ENCODE measurements around the gene MRC2.
"Not testable (repeated sequence)": the region's sequence is repeated elsewhere in the genome, so short reads cannot be mapped to it uniquely, and the experiment has no call there.

The MRC2 gene

GRCh38 chr17:62605588-62605987, 21.9 kb upstream of the MRC2 start (continued):
- no peak for TF ChIP-seq CREB5 (CRISPR knock-in tag; IDR thresholded peaks at IDR 0.05; ENCODE audit: low read depth)
- no peak for TF ChIP-seq TCF4 (CRISPR knock-in tag; IDR thresholded peaks at IDR 0.05; ENCODE audit: borderline replicate concordance)
- no peak for TF ChIP-seq ZC3H10 (CRISPR knock-in tag; IDR thresholded peaks at IDR 0.05)
- TF ChIP-seq ZFP3 (CRISPR knock-in tag; IDR thresholded peaks at IDR 0.05) = no peak
- TF ChIP-seq POU6F1 (CRISPR knock-in tag; IDR thresholded peaks at IDR 0.05; ENCODE audit: borderline replicate concordance, low read depth) = no peak

- no peak for ATAC-seq
- TF ChIP-seq CREB5 (CRISPR knock-in tag; IDR thresholded peaks at IDR 0.05; ENCODE audit: low read depth) = no peak
- TF ChIP-seq RARB (CRISPR knock-in tag; IDR thresholded peaks at IDR 0.05) = no peak
- TF ChIP-seq TSHZ2 (CRISPR knock-in tag; IDR thresholded peaks at IDR 0.05) = no peak
- no peak for TF ChIP-seq GLIS3 (CRISPR knock-in tag; IDR thresholded peaks at IDR 0.05)
- TF ChIP-seq SNAI2 (CRISPR knock-in tag; IDR thresholded peaks at IDR 0.05) = no peak
- TF ChIP-seq CSRNP3 (CRISPR knock-in tag; IDR thresholded peaks at IDR 0.05) = no peak
- TF ChIP-seq BACH2 (CRISPR knock-in tag; IDR thresholded peaks at IDR 0.05; ENCODE audit: borderline replicate concordance) = no peak
- no peak for TF ChIP-seq ZFP30 (CRISPR knock-in tag; IDR thresholded peaks at IDR 0.05)
- TF ChIP-seq PPARA (CRISPR knock-in tag; IDR thresholded peaks at IDR 0.05; ENCODE audit: borderline replicate concordance) = no peak
- no peak for TF ChIP-seq OSR1 (CRISPR knock-in tag; IDR thresholded peaks at IDR 0.05)
- no peak for TF ChIP-seq TOX (CRISPR knock-in tag; IDR thresholded peaks at IDR 0.05; ENCODE audit: borderline replicate concordance)
- no peak for TF ChIP-seq ISL1 (CRISPR knock-in tag; IDR thresholded peaks at IDR 0.05)
- no peak for TF ChIP-seq TCF4 (CRISPR knock-in tag; IDR thresholded peaks at IDR 0.05; ENCODE audit: borderline replicate concordance)
- no peak for TF ChIP-seq PATZ1 (CRISPR knock-in tag; IDR thresholded peaks at IDR 0.05; ENCODE audit: borderline replicate concordance)
- TF ChIP-seq ZC3H10 (CRISPR knock-in tag; IDR thresholded peaks at IDR 0.05) = no peak
- TF ChIP-seq ESRRG (CRISPR knock-in tag; IDR thresholded peaks at IDR 0.05) = no peak
- no peak for TF ChIP-seq ARNTL (CRISPR knock-in tag; IDR thresholded peaks at IDR 0.05; ENCODE audit: borderline replicate concordance, low read depth)
- TF ChIP-seq ZNF70 (CRISPR knock-in tag; IDR thresholded peaks at IDR 0.05) = no peak
- no peak for TF ChIP-seq ZNF565 (CRISPR knock-in tag; conservative IDR thresholded peaks at IDR 0.05; ENCODE audit: low read depth)
Observed at GRCh38 chr17:62611292-62611691, 16.2 kb upstream of the MRC2 start.

- TF ChIP-seq ZNF8 (CRISPR knock-in tag; IDR thresholded peaks at IDR 0.05) = no peak
- no peak for TF ChIP-seq CSRNP3 (CRISPR knock-in tag; IDR thresholded peaks at IDR 0.05)
- TF ChIP-seq CSDC2 (CRISPR knock-in tag; IDR thresholded peaks at IDR 0.05) = no peak
- TF ChIP-seq PATZ1 (CRISPR knock-in tag; IDR thresholded peaks at IDR 0.05; ENCODE audit: borderline replicate concordance) = no peak
- TF ChIP-seq RARB (CRISPR knock-in tag; IDR thresholded peaks at IDR 0.05) = no peak
- TF ChIP-seq BACH2 (CRISPR knock-in tag; IDR thresholded peaks at IDR 0.05; ENCODE audit: borderline replicate concordance) = no peak
- TF ChIP-seq ZC3H10 (CRISPR knock-in tag; IDR thresholded peaks at IDR 0.05) = no peak
Observed at GRCh38 chr17:62611728-62612127, 15.7 kb upstream of the MRC2 start.

GRCh38 chr17:62612289-62612688, 15.2 kb upstream of the MRC2 start:
- ATAC-seq = not testable (repeated sequence)

More at GRCh38 chr17:62611728-62612127, 15.7 kb upstream of the MRC2 start:
- ATAC-seq = no peak

Measured in SK-N-SH treated with all-trans-retinoic acid at 6 μM for 48 hours (cell line).